HG03439 (cell line): ENCODE data around the gene C11orf54.
"Not testable (repeated sequence)": the region's sequence is repeated elsewhere in the genome, so short reads cannot be mapped to it uniquely, and the experiment has no call there.

ENCODE experiments used
- ATAC-seq: cut with Tn5 transposase; IDR thresholded peaks from one replicate; pipeline ENCODE4 v1.9.1; 2021; ENCODE audit warnings: mild to moderate bottlenecking, moderate library complexity; ENCODE audit not compliant: unreplicated experiment

The C11orf54 gene

DNA sequence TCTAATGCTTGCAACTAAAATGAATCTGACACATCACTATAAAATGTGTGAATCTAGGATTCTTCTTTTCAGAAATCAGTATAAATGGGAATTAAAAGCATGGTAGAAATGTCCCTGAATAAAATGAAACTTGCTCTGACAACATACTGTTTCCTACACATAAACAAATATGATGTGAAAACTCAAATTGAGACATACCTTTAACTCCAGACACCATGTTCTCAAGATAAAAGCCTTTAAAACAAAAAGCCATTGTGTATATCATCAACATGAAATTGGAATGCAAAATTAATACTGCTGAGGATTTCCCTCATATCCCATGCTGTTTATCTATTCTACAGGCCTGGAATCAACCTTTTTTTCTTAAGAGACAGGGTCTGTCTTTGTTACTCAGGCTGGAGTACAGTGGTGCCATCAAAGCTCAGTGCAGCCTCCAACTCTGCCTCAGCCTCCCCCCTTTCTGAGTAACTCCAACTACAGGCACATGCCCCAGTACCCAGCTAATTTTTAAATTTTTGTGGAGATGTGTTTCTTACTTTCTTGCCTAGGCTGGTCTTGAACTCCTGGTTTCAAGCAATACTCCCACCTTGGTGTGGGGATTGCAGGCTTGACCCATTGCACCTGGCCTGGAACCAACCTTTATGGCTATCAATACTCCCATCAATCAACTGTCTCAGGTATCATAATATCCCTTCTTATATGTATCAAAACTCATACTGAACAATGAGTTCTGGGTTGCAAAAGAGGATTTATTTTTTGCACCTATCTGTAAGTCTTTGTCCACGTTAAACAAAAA is 6.8 kb upstream of the C11orf54 start:
- no peak for ATAC-seq

DNA sequence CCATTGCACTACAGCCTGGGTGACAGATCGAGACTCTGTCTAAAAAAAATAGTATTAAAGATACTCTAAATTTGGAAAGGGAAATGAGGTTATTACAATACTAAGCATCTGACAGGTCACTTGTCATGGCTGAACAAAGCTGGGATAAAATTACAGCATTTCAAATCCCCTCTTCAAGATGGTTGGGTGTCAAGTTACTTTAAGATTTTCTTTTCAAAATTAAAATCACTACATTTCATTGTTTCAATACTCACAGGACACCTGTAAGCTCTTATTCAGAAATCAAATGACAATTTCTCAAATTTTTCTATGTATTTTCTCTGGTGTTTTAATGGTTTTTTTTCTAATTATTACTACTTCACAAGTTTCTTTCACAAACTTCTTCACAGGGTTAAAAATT is 5.8 kb upstream of the C11orf54 start:
- no peak for ATAC-seq

- no peak for ATAC-seq
Measured at GRCh38 chr11:93736129-93736528, 5.3 kb upstream of the C11orf54 start.

DNA sequence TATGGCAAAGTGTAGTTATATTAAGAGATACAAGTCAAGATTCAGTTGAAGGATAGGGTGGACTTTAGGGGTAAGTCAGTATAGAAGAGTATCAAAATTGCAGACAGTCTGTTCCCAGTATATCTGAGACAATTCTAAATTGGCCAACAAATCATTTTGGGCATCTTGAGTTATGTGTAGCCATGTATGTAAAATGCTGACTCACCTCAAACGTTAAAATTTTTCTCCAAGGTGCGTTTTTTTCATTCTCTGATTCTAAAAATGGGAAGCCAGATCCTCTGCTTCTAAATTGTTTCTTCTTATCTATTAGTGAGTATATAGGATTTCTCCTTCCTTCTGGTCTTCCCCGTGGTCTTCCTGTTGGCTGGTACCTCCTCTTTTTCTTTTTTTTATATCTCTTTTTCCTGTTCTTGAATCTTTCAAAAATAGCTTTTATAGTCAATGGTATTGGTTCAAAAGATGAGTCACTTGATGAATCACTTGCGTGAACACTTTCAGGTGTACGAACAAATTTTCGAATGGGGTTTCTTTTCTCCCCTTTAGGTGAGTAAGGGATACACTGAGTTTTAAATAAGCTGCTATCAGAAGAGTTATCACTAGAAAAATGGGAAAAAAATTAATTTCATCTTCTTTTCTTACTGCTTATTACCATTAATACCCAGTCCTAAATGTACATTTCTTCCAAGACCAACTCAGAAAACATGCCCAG is 3.4 kb upstream of the C11orf54 start:
- no peak for ATAC-seq

- ATAC-seq: no peak
Measured at GRCh38 chr11:93738647-93739081, 2.8 kb upstream of the C11orf54 start.

DNA sequence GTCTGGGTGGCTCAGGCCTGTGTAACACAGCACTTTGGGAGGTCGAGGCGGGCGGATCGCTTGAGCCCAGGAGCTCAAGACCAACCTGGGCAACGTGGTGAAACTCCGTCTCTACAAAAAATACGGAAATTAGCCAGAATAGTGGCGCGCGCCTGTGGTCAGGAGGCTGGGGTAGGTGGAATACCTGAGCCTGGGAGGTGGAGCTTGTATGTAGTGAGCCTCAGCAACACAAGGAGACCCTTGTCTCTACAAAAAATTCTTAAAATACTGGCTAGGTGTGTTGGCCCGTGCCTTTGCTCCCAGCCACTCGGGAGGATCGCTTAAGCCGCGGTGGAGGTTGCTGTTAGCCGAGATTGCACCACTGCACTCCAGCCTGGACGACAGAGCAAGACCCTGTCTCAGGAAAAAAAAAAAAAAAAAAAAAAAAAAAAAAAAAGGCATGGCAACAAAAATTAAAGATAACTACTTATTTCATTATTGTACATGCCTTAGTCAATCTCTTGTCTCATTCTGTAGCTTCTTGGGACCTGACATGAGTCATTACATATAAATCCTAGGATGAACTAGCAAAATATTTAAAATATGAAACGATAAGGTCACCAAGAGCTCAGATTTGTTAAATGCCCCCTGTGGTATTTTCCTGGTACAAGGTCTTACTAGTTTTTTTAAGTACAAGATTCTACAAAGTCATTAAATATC is 1.3 kb upstream of the C11orf54 start:
- no peak for ATAC-seq

GRCh38 chr11:93740730-93741093 is 760 bp upstream of the C11orf54 start:
- ATAC-seq: peak; percentile 24

DNA sequence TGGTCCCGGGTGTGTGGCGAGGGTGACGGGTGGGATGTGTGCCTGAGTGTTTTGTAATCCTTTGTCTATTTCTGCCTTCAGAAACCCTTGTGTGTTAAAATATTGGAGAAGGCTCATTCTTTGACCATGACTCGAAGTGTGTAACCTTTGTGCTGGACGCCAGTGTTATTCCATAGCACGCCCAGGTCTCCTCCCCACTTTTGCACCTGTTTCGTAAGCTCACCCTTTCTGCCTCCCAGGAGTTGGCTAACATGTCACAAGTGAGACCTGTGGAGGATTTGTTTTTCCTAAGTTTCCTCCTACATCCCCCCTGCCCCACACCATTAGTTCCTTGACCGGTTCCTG is 382 bp downstream of the C11orf54 start:
- ATAC-seq: no peak

DNA sequence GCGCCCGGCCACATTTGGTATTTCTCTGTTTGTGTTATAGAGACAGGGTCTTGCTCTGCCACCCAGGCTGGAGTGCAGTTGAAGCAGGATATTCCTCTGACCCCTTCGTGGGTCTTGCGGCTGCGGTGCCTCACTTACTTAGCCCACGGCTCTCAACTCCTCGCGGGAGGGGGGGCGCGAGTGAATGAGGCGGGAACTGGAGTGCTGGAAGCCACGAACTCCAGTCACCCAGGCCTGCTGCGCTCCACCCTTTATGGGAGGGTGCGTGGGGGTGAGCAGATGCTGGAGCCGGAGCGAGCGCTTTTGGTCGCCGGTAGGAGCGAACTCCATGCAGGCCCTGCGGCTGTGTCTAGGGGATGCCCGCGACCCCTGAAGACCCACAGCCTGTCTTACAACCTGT is 1.8 kb downstream of the C11orf54 start:
- no peak for ATAC-seq

- ATAC-seq: no peak
Measured at GRCh38 chr11:93744669-93745004, 3.2 kb downstream of the C11orf54 start.

GRCh38 chr11:93745005-93745755 is 3.7 kb downstream of the C11orf54 start:
- not testable (repeated sequence) for ATAC-seq

DNA sequence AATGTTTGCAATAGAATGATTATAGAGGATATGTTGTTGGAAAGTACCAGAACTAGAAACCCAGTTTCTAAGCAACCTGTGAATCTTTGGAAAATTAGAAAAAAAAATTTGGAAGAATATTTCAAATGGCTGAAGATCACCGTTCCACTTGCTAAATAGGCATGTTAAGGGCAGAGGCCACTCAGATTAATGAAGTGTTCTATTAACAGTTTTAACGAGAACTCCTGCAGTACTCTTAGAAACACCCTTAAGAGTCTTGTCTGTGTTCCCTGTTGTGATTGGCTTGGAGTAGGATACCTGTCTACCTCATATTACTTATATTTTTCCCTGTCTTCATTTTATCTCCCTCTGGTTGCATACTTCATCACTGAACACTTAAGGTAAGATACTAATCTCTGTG is 4.6 kb downstream of the C11orf54 start:
- ATAC-seq: no peak

DNA sequence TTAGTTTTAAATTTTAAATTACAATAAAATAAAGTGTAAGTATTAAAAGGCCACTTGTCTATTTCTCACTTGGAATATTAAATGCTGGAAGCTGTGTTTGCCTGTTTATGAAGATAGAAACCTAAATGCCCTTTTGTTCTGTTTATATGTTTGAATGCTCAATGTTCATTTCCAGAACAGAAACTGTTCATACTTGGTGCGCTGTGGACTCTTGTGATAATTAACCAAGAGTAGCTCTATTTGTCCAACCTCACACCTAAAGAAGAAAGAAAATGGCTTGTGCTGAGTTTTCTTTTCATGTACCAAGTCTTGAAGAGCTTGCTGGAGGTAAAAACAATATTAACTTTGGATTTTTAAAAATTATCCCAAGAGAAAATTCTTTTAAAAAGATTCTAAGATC is 5.7 kb downstream of the C11orf54 start:
- peak; percentile 58 for ATAC-seq

- ATAC-seq: no peak
Measured at GRCh38 chr11:93751001-93751400, 9.5 kb downstream of the C11orf54 start.

DNA sequence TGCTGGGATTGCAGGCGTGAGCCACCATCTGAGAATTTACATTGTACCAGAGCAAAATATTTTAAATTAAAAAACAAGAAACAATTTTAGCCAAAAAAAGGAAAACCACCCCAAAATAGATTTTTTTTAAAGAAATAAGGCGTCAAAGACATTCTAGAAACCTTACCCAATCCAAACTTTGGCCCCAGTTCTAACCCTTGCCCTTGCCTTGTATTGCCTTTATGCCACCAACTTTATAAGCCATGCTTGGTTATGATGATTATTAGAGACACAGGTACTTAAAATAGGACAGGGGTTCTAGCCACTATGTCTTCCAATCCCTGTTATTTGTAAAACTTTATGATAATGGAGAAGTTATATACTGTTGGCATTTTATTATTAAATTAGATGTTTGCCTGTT is 11.8 kb downstream of the C11orf54 start:
- no peak for ATAC-seq

DNA sequence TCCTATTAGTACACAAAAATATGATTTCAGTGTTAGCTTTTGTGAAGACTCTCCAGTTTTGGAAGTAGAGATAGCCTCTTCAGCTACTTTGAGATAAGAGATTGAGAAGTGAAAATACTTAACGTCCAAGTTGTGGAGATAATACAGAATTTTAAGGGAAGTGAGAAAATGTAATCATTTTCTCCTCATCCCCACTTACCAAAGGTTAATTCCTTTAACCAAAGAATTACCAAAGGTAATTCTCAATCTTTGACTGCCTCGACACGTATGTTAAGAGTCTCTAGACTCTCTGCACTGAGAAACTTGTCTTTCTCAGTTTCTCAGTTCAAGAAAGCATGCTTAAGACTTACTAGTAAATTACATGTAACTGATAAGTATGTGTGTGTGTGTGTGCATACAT is 15.3 kb downstream of the C11orf54 start:
- no peak for ATAC-seq

GRCh38 chr11:93757301-93757700 is 15.8 kb downstream of the C11orf54 start:
- no peak for ATAC-seq

DNA sequence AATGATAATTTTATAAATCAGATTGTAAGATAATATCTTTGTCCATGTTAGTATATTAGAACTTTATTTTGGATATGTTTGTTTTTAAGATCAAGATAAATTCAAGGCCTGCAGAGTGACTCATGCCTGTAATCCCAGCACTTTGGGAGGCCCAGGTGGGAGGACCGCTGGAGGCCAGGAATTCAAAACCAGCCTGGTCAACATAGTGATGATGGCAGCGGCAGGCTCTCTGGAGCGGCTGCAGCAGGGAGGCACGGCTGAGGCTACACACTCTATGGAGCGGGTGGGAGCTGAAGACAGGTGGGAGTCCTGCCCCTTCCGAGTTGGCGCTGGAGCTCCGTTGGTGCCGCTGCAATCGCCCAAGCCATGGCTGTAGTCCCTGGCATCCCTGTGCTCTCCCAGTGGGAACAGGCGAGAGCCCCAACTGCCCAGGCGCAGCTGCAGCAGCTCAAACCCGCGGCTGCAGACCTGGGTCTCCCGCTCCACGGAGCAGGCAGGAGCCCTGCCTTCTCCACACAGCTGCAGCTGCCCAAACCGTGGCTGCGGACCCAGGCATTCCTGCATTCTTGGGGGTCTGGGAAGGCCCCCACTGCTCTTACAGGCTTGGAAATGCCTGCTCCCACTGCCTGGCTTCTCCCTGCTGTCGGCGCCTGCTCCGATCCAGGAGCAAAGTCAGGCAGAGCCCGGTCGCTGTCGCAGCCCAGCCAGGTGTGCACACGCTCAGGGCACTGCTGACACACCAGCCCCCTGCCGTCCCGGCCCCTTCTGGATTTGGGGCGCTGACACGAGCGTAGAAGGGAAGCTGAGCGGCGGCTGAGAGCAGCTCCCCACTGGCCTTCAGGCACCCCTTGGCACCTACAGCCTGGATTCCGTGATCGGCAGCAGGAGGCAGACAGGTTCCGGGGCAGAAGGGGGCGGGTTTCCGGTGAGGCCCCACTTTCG is 16.7 kb downstream of the C11orf54 start:
- ATAC-seq: no peak

GRCh38 chr11:93759123-93759522 is 17.7 kb downstream of the C11orf54 start:
- not testable (repeated sequence) for ATAC-seq

DNA sequence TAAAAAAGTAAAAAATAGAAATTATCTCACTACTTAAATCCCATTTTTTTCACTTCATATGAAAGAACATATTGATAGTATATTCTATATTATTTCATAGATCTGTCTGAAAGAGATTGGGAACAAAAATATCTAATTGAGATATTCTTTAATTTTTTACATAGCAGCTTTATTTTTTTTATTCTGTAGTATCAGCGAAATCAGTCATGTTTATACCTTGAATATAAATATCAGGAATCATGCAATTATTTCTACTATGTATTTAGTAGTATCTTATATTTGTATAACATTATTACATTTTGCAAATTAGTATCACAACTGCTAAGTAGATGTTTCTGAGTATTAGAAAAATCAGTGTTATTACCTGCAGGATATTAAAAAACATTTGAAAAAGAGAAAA is 20.4 kb downstream of the C11orf54 start:
- no peak for ATAC-seq
